HepG2 (cell line): ENCODE data around the gene ADAMTSL3. TPM values are rescaled to one million over a fixed set of nuclear protein-coding genes. Genes with fewer than 3 reads are reported as not detected.

Source experiments
- ATAC-seq: fragments of 200-7000 bp; cut with Tn5 transposase; 3 replicates; pipeline ENCODE4 v1.9.1; 2020; ENCODE audit warnings: mild to moderate bottlenecking, moderate library complexity
- BruUV-seq: library from RNA; stranded (reverse); fragments of 400-500 nt; replicated peaks from 2 replicates; lab custom pipeline; 2021; lab: Mats Ljungman, UMichigan
- CTCF ChIA-PET: fragments of 300-600 bp; formaldehyde crosslinking; extraction: SDS; loops from one replicate; lab custom pipeline; 2021; ENCODE audit warnings: low total read pairs, inconsistent platforms, low intra/inter-chr PET ratio; lab: Yijun Ruan, JAX
- POLR2A ChIA-PET: fragments of 350-600 bp; sonication (Branson Sonifier 250); formaldehyde crosslinking; loops from one replicate; lab custom pipeline; 2020; ENCODE audit warnings: antibody characterized with exemption, inconsistent platforms; lab: Yijun Ruan, JAX
- DNase-seq: peaks from one replicate; pipeline ENCODE4 v3.0.0-alpha.2; 2015; ENCODE audit warnings: low spot score
- FAIRE-seq: peaks from 3 replicates; lab custom pipeline; 2011; peaks lifted over from hg19 to GRCh38; lab: Jason Lieb, UNC
- H2AFZ ChIP-seq: one replicate; pipeline ENCODE4 v1.6.1; 2011; ENCODE audit warnings: low read length, inconsistent platforms
- H3K27ac ChIP-seq: fragments of 300-600 bp; 3 replicates; pipeline ENCODE4 v1.8.0; 2011; ENCODE audit warnings: mixed run types, mild to moderate bottlenecking, mixed read lengths, low read length, inconsistent platforms; ENCODE audit not compliant: insufficient read depth; ENCODE audit errors: extremely low read length
- H3K27me3 ChIP-seq, 2 experiments: fragments of 200-600 bp in 1 of 2; 2 replicates in 1 of 2; 3 replicates in 1 of 2; pipeline versions ENCODE4 v1.6.0 to v1.8.0; 2011; ENCODE audit warnings: low read length in 2 of 2, mild to moderate bottlenecking in 2 of 2, moderate library complexity in 2 of 2, inconsistent platforms in 1 of 2; ENCODE audit not compliant: insufficient read depth in 2 of 2, control insufficient read depth in 1 of 2
- H3K36me3 ChIP-seq, 2 experiments: fragments of 200-600 bp in 1 of 2; replicated peaks in 1 of 2; 2 replicates in 1 of 2; 3 replicates in 1 of 2; pipeline versions ENCODE4 v1.5.1 to v1.8.0; 2011; ENCODE audit warnings: low read length in 2 of 2, inconsistent platforms in 1 of 2; ENCODE audit not compliant: insufficient read depth in 2 of 2, control insufficient read depth in 1 of 2
- H3K4me1 ChIP-seq: 2 replicates; pipeline ENCODE4 v1.5.1; 2012; ENCODE audit warnings: low read length, inconsistent platforms; ENCODE audit not compliant: insufficient read depth
- H3K4me2 ChIP-seq: 2 replicates; pipeline ENCODE4 v1.6.0; 2011; ENCODE audit warnings: low read depth, low read length, inconsistent platforms
- H3K4me3 ChIP-seq, 3 experiments: fragments of 200-600 bp in 1 of 3; sonication (generic), shearing (Covaris generic) in 1 of 3; replicated peaks in 1 of 3; 2 replicates each; pipeline ENCODE4 v1.5.1; 2011 to 2016; ENCODE audit warnings: low read length in 3 of 3, inconsistent platforms in 2 of 3, low read depth in 2 of 3, mild to moderate bottlenecking in 2 of 3, control low read depth in 1 of 3, mixed read lengths in 1 of 3; ENCODE audit not compliant: insufficient read depth in 1 of 3
- H3K79me2 ChIP-seq: one replicate; pipeline ENCODE4 v1.6.1; 2011; ENCODE audit warnings: low read length, inconsistent platforms; ENCODE audit not compliant: insufficient read depth
- H3K9ac ChIP-seq: 2 replicates; pipeline ENCODE4 v1.6.0; 2011; ENCODE audit warnings: mild to moderate bottlenecking, low read depth, low read length, inconsistent platforms; ENCODE audit not compliant: insufficient read depth
- H3K9me3 ChIP-seq: 2 replicates; pipeline ENCODE4 v1.5.1; 2012; ENCODE audit warnings: mild to moderate bottlenecking, low read length
- H4K20me1 ChIP-seq: 2 replicates; pipeline ENCODE4 v1.6.0; 2011; ENCODE audit warnings: inconsistent platforms, mild to moderate bottlenecking, low read length, moderate library complexity; ENCODE audit not compliant: insufficient read depth
- ATF1 ChIP-seq: IDR thresholded peaks from 2 replicates; pipeline ENCODE4 v1.6.1; 2016; ENCODE audit warnings: mild to moderate bottlenecking, control low read depth
- ATM ChIP-seq: fragments of 450-650 bp; IDR thresholded peaks from 2 replicates; pipeline ENCODE4 v1.7.1; 2017; ENCODE audit warnings: mild to moderate bottlenecking, borderline replicate concordance
- ATRX ChIP-seq: sonication (generic); formaldehyde crosslinking; IDR thresholded peaks from 2 replicates; pipeline ENCODE4 v1.4.0; 2020; ENCODE audit warnings: missing genetic modification reagents, borderline replicate concordance
- KDM5A ChIP-seq: fragments of 200-600 bp; sonication (generic); IDR thresholded peaks from 2 replicates; pipeline ENCODE4 v1.7.0; 2018; ENCODE audit warnings: antibody characterized with exemption, mild to moderate bottlenecking, low read length, borderline replicate concordance
- MEF2D ChIP-seq: sonication (generic); formaldehyde crosslinking; IDR thresholded peaks from 2 replicates; pipeline ENCODE4 v1.5.1; 2020; ENCODE audit warnings: mild to moderate bottlenecking, missing genetic modification reagents
- MIXL1 ChIP-seq: IDR thresholded peaks from 2 replicates; pipeline ENCODE4 v1.6.1; 2016
- SAP130 ChIP-seq: IDR thresholded peaks from 2 replicates; pipeline ENCODE4 v1.6.1; 2016; ENCODE audit warnings: low read depth
- ZNF101 ChIP-seq: sonication (generic); formaldehyde crosslinking; IDR thresholded peaks from 2 replicates; pipeline ENCODE4 v1.4.0; 2020; ENCODE audit warnings: mild to moderate bottlenecking, low read depth, missing genetic modification reagents, borderline replicate concordance
- ZNF484 ChIP-seq: sonication (generic); formaldehyde crosslinking; IDR thresholded peaks from 2 replicates; pipeline ENCODE4 v1.5.1; 2020; ENCODE audit warnings: mild to moderate bottlenecking, low read depth, missing genetic modification reagents, borderline replicate concordance
- ZNF816 ChIP-seq: sonication (generic); formaldehyde crosslinking; IDR thresholded peaks from 2 replicates; pipeline ENCODE4 v1.8.0; 2022; ENCODE audit warnings: missing genetic modification reagents, mild to moderate bottlenecking, borderline replicate concordance
- ZNF883 ChIP-seq: sonication (generic); formaldehyde crosslinking; IDR thresholded peaks from 2 replicates; pipeline ENCODE4 v1.5.1; 2020; ENCODE audit warnings: mild to moderate bottlenecking, missing genetic modification reagents; ENCODE audit errors: not compliant biosample characterization
- WGBS: methylation state at CpG from one replicate; pipeline ENCODE4 v1.1.6; 2017; ENCODE audit warnings: low lambda C conversion rate; 5-methylcytosine and 5-hydroxymethylcytosine counted together
- in situ Hi-C: cut with HindIII; loops from 2 replicates; pipeline ENCODE4 v1.10.0; 2017; ENCODE audit warnings: low pct_unique_long_range_greater_than_20kb; ENCODE audit not compliant: extremely low pct_ligation_motif_present
- intact Hi-C: fragments of 100-400 bp; cut with micrococcal nuclease; formaldehyde crosslinking; loops from one replicate; pipeline ENCODE4 v1.10.0; 2022; ENCODE audit not compliant: unreplicated experiment
- polyA plus RNA-seq, 8 experiments: library from polyadenylated mRNA; depleted of rRNA in 3 of 8; stranded (reverse) in 7 of 8; unstranded in 1 of 8; fragments of >200 nt; fragmentation: Illumina TruSeq in 4 of 8; extraction: Trizol in 4 of 8; gene quantifications; 2 replicates each; pipeline versions ENCODE4 v1.2.1 to v1.2.3, GENCODE V29; 2011 to 2016; ENCODE audit warnings: low read depth in 4 of 8, missing spikeins in 1 of 8, mixed read lengths in 1 of 8; ENCODE audit not compliant: insufficient read depth in 1 of 8
- total RNA-seq, 5 experiments: library from RNA; depleted of rRNA; stranded (reverse); fragments of >200 nt; fragmentation: Illumina TruSeq; extraction: Trizol; gene quantifications; 2 replicates each; pipeline ENCODE4 v1.2.3, GENCODE V29; 2016; ENCODE audit warnings: low read depth in 1 of 5
- TF ChIP-seq, protein P1 (sequence below): sonication (generic); formaldehyde crosslinking; IDR thresholded peaks from 2 replicates; pipeline ENCODE4 v1.9.0; 2022; ENCODE audit warnings: low read depth, missing genetic modification reagents
- TF ChIP-seq, protein P2 (sequence below): sonication (generic); formaldehyde crosslinking; IDR thresholded peaks from 2 replicates; pipeline ENCODE4 v1.4.0; 2020; ENCODE audit warnings: mild to moderate bottlenecking, missing genetic modification reagents
- TF ChIP-seq, protein P3 (sequence below): sonication (generic); formaldehyde crosslinking; IDR thresholded peaks from 2 replicates; pipeline ENCODE4 v1.5.1; 2020; ENCODE audit warnings: missing genetic modification reagents, mild to moderate bottlenecking, borderline replicate concordance

The ADAMTSL3 gene
- total and polyA plus RNA-seq, 2 of the 13 experiments (the other 11 are each of a cell fraction or from before 2014, with no cell fraction given) = 0.04 to 0.09 TPM

DNA sequence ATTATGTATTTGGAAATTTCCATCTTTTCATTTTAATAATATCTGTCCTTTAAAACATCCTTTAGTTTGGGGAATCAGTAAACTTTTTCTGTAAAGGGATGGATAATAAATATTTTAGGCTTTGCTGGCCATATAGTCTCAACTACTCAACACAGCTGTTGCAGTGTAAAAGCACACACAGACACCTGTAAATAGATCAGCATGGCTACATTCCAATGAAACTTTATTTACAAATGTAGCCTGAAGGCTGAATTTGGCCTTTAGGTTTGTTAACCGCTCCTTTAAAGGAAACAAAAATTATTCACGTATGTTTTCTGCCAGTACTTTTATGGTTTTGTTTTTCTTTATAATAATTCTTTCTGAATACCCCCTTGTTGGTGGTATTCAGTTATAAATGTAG is 184.8 kb downstream of the ADAMTSL3 start:
- FAIRE-seq = no peak
- H3K4me2 ChIP-seq = no peak overlapping the region
- no peak overlapping the region for H2AFZ ChIP-seq
- 2% methylated on average over 2 of the region's 2 CpGs for WGBS
- no peak for ATAC-seq
- no peak overlapping the region for H3K9ac ChIP-seq
- H3K27ac ChIP-seq = no peak overlapping the region
- H3K4me3 ChIP-seq = no peak overlapping the region
- no peaks in the 10 kb centered on the region for H3K4me1 ChIP-seq
- POLR2A ChIA-PET = no interaction called here
- H3K79me2 ChIP-seq = no peaks in the 10 kb centered on the region
- H3K9me3 ChIP-seq = no peaks in the 10 kb centered on the region
- intact Hi-C loops = no loop called here
- no peaks in the 10 kb centered on the region for H3K27me3 ChIP-seq
- CTCF ChIA-PET = no interaction called here
- no peaks in the 10 kb centered on the region for H4K20me1 ChIP-seq
- in situ Hi-C loops = loop anchor here (10.0 kb wide), 1 partner anchor 274 kb away; no protein-coding TSS in a partner anchor
- BruUV-seq = no TSS peak
- no peak for DNase-seq
- TF ChIP-seq ZNF883 (CRISPR knock-in tag) (no peak), ZNF101 (CRISPR knock-in tag) (no peak)
- H3K36me3 ChIP-seq = no peaks in the 10 kb centered on the region

DNA sequence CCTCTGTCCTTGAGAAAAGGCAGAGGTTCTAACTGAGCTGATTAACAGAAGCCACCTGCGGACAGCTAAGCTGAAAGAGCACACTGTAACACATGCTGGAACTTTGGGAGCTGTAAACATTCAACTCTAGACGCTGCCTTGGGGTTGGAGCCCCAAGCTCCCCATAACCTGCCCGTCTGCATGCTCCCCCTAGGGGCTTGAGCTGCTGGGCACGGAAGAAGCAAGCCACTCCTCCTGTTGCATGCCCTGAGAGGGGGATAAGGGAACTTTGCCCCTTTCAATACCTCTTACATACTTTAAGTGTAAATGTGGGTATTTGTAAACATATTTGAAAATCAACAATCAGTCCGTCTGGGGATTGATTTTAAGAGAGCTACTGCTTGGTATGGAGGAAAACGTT is 188.4 kb downstream of the ADAMTSL3 start:
- POLR2A ChIA-PET = no interaction called here
- H2AFZ ChIP-seq = no peak overlapping the region
- TF ChIP-seq ATM (no peak), ATF1 (CRISPR knock-in tag) (no peak), ZNF816 (CRISPR knock-in tag) (no peak), SAP130 (CRISPR knock-in tag) (no peak), MEF2D (CRISPR knock-in tag) (no peak), ZNF484 (CRISPR knock-in tag) (no peak), MIXL1 (CRISPR knock-in tag) (no peak), ATRX (no peak), KDM5A (no peak)
- TF ChIP-seq, protein P1, sequence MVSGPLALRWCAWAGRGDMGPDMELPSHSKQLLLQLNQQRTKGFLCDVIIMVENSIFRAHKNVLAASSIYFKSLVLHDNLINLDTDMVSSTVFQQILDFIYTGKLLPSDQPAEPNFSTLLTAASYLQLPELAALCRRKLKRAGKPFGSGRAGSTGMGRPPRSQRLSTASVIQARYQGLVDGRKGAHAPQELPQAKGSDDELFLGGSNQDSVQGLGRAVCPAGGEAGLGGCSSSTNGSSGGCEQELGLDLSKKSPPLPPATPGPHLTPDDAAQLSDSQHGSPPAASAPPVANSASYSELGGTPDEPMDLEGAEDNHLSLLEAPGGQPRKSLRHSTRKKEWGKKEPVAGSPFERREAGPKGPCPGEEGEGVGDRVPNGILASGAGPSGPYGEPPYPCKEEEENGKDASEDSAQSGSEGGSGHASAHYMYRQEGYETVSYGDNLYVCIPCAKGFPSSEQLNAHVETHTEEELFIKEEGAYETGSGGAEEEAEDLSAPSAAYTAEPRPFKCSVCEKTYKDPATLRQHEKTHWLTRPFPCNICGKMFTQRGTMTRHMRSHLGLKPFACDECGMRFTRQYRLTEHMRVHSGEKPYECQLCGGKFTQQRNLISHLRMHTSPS (CRISPR knock-in tag) = no peak
- TF ChIP-seq, protein P2, sequence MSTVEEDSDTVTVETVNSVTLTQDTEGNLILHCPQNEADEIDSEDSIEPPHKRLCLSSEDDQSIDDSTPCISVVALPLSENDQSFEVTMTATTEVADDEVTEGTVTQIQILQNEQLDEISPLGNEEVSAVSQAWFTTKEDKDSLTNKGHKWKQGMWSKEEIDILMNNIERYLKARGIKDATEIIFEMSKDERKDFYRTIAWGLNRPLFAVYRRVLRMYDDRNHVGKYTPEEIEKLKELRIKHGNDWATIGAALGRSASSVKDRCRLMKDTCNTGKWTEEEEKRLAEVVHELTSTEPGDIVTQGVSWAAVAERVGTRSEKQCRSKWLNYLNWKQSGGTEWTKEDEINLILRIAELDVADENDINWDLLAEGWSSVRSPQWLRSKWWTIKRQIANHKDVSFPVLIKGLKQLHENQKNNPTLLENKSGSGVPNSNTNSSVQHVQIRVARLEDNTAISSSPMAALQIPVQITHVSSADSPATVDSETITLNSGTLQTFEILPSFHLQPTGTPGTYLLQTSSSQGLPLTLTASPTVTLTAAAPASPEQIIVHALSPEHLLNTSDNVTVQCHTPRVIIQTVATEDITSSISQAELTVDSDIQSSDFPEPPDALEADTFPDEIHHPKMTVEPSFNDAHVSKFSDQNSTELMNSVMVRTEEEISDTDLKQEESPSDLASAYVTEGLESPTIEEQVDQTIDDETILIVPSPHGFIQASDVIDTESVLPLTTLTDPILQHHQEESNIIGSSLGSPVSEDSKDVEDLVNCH (CRISPR knock-in tag) = no peak
- TF ChIP-seq, protein P3, sequence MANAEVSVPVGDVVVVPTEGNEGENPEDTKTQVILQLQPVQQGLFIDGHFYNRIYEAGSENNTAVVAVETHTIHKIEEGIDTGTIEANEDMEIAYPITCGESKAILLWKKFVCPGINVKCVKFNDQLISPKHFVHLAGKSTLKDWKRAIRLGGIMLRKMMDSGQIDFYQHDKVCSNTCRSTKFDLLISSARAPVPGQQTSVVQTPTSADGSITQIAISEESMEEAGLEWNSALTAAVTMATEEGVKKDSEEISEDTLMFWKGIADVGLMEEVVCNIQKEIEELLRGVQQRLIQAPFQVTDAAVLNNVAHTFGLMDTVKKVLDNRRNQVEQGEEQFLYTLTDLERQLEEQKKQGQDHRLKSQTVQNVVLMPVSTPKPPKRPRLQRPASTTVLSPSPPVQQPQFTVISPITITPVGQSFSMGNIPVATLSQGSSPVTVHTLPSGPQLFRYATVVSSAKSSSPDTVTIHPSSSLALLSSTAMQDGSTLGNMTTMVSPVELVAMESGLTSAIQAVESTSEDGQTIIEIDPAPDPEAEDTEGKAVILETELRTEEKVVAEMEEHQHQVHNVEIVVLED (CRISPR knock-in tag) = no peak

More for the DNA sequence above, 188.4 kb downstream of the ADAMTSL3 start:
- no peak overlapping the region for H3K9ac ChIP-seq
- in situ Hi-C loops = no loop called here
- intact Hi-C loops = no loop called here
- H3K4me2 ChIP-seq = no peak overlapping the region
- DNase-seq = no peak
- no peaks in the 10 kb centered on the region for H3K36me3 ChIP-seq
- FAIRE-seq = no peak
- no peak overlapping the region for H3K27ac ChIP-seq
- CTCF ChIA-PET = no interaction called here
- 5% methylated on average over 5 of the region's 6 CpGs for WGBS
- no peaks in the 10 kb centered on the region for H3K79me2 ChIP-seq
- H4K20me1 ChIP-seq = no peaks in the 10 kb centered on the region
- H3K4me1 ChIP-seq = no peaks in the 10 kb centered on the region
- H3K27me3 ChIP-seq = no peaks in the 10 kb centered on the region
- no peak overlapping the region for H3K4me3 ChIP-seq
- no TSS peak for BruUV-seq
- ATAC-seq = no peak
- H3K9me3 ChIP-seq = no peaks in the 10 kb centered on the region
